Adrenal gland (tissue), 12 donors: ENCODE results near the gene P2RX3. TPM values are rescaled to one million over a fixed set of nuclear protein-coding genes. Genes with fewer than 3 reads are reported as not detected.

Experiments used
- DNase-seq, 7 donors: peaks; one replicate each; pipeline ENCODE4 v3.0.0-alpha.2; 2019 to 2020
- H3K27ac ChIP-seq, 5 donors: fragments of 200-600 bp; sonication (generic) in 4 of 5; 1 replicate in 3 of 5; 2 replicates in 2 of 5; pipeline versions ENCODE4 v1.5.1 to v1.8.0; 2016 to 2020; ENCODE audit warnings: mild to moderate bottlenecking in 1 of 5
- H3K27me3 ChIP-seq: fragments of 200-600 bp; 2 replicates; pipeline ENCODE4 v1.8.0; 2021
- H3K36me3 ChIP-seq, 2 donors: fragments of 200-600 bp; replicated peaks in 1 of 2; 1 replicate in 1 of 2; 2 replicates in 1 of 2; pipeline versions ENCODE4 v1.5.1 to v1.8.0; 2018 to 2022
- H3K4me1 ChIP-seq, 2 donors: fragments of 200-600 bp; replicated peaks in 1 of 2; 1 replicate in 1 of 2; 2 replicates in 1 of 2; pipeline versions ENCODE4 v1.5.1 to v1.8.0; 2018 to 2021
- H3K4me3 ChIP-seq, 4 donors: fragments of 200-600 bp; sonication (generic) in 3 of 4; one replicate each; pipeline ENCODE4 v1.5.1; 2016 to 2018
- H3K9me3 ChIP-seq, 3 donors: fragments of 200-600 bp; sonication (generic) in 1 of 3; replicated peaks in 1 of 3; 1 replicate in 2 of 3; 2 replicates in 1 of 3; pipeline versions ENCODE4 v1.5.1 to v1.8.0; 2016 to 2021
- CTCF ChIP-seq, 6 experiments: fragments of 450-650 bp in 4 of 6; fragments of 200-600 bp in 2 of 6; sonication (generic) in 1 of 6; IDR thresholded peaks; 1 replicate in 5 of 6; 2 replicates in 1 of 6; pipeline versions ENCODE4 v1.5.1 to v1.8.0; 2016 to 2021; ENCODE audit warnings: antibody characterized with exemption in 6 of 6, mild to moderate bottlenecking in 2 of 6, moderate library complexity in 1 of 6
- POLR2A ChIP-seq, 2 donors: fragments of 450-650 bp; IDR thresholded peaks; one replicate each; pipeline ENCODE4 v1.6.1; 2017; ENCODE audit warnings: antibody characterized with exemption in 2 of 2, mild to moderate bottlenecking in 2 of 2, moderate library complexity in 1 of 2
- WGBS, 4 donors: extraction: QIAGEN DNeasy Blood & Tissue Kit in 2 of 4; methylation state at CpG; one replicate each; pipeline versions ENCODE4 v1.1.5 to v1.1.7; 2013 to 2017; 5-methylcytosine and 5-hydroxymethylcytosine counted together
- intact Hi-C, 2 donors: fragments of 100-400 bp; cut with DNase I; formaldehyde crosslinking; loops; one replicate each; pipeline versions ENCODE4 v1.14.1 to v1.15.0; 2022 to 2023
- polyA plus RNA-seq, 3 donors: library from polyadenylated mRNA; stranded (reverse); fragments of 200-250 nt in 2 of 3; fragments of 350-450 nt in 1 of 3; fragmentation: Illumina TruSeq in 1 of 3; extraction: RNeasy Lipid Tissue Mini Kit (QIAGEN cat#74804) in 1 of 3; gene quantifications; one replicate each; pipeline ENCODE4 v1.2.3, GENCODE V29; 2013 to 2014
- total RNA-seq, 9 donors: library from RNA; depleted of rRNA in 4 of 9; stranded (reverse); fragments of >200 nt in 4 of 9; fragments of 120-200 nt in 1 of 9; fragmentation: NEBNext Ultra II Directional in 1 of 9; extraction: Animal tissue kit (Norgen Biotek cat#: 25700) in 1 of 9; gene quantifications; one replicate each; pipeline versions ENCODE4 v1.1.0 to v1.2.4, GENCODE V29; 2013 to 2023
- donor health status: healthy with polysubstance abuse.
- donor health status: Bipolar disorder and iron deficiency.
- donor health status: DM: yes; HTN: yes; CAD: no.
- donor health status: DM: no; HTN: no; CAD: no.
- donor health status: DM: no; HTN: no; CAD: no.
- donor health status: DM: yes; HTN: yes; CAD: no.

The P2RX3 gene
- total and polyA plus RNA-seq, 12 donors = 0.11 to 2.5 (median 0.76) TPM; not detected in 2

- H3K36me3 ChIP-seq = peaks cover 0 to 51% of the 10 kb centered on the region in 2 donors
- WGBS, 4 donors = 0 to 2% (median 1%) methylated on average over 6 to 31 of the region's 31 CpGs
- H3K9me3 ChIP-seq = no peaks in the 10 kb centered on the region
- H3K27me3 ChIP-seq = no peaks in the 10 kb centered on the region
- TF ChIP-seq CTCF (IDR thresholded peaks at IDR 0.05) (no peak), POLR2A (IDR thresholded peaks at IDR 0.05) (peak; percentile 77 to 96)
- DNase-seq = peak; percentile 94 to 99 (median 98)
- peaks cover 65 to 84% of the 10 kb centered on the region in 2 donors for H3K4me1 ChIP-seq
- peak overlapping the region; percentile 54 to 98 (median 83) for H3K27ac ChIP-seq
- peak overlapping the region in 3 of 4 donors; percentile 41 to 63 (median 42) for H3K4me3 ChIP-seq
- intact Hi-C loops = no loop called here
Observed at GRCh38 chr11:57311109-57311936, 26.8 kb upstream of the P2RX3 start.

- Histone ChIP-seq H3K36me3 (peaks cover 0 to 63% of the 10 kb centered on the region in 2 donors), H3K9me3 (no peaks in the 10 kb centered on the region), H3K4me3 (no peak overlapping the region), H3K27ac (peak overlapping the region; percentile 25 to 98 (median 83)), H3K4me1 (peaks cover 69 to 85% of the 10 kb centered on the region in 2 donors), H3K27me3 (no peaks in the 10 kb centered on the region)
- 69 to 80% (median 72%) methylated on average over 5 to 10 of the region's 10 CpGs for WGBS, 4 donors
- intact Hi-C loops = no loop called here
- no peak for TF ChIP-seq CTCF (IDR thresholded peaks at IDR 0.05)
- TF ChIP-seq POLR2A (IDR thresholded peaks at IDR 0.05) = no peak
- DNase-seq = peak in 1 of 7 donors; percentile 49
Observed at GRCh38 chr11:57312511-57313021, 25.6 kb upstream of the P2RX3 start.

- peak in 2 of 7 donors; percentile 53 to 61 for DNase-seq
- H3K4me3 ChIP-seq = no peak overlapping the region
- H3K4me1 ChIP-seq = peaks cover 74 to 85% of the 10 kb centered on the region in 2 donors
- H3K9me3 ChIP-seq = no peaks in the 10 kb centered on the region
- peak overlapping the region in 4 of 5 donors; percentile 25 to 98 (median 85) for H3K27ac ChIP-seq
- intact Hi-C loops = no loop called here
- no peak for TF ChIP-seq POLR2A (IDR thresholded peaks at IDR 0.05)
- TF ChIP-seq CTCF (IDR thresholded peaks at IDR 0.05) = no peak
- peaks cover 0 to 67% of the 10 kb centered on the region in 2 donors for H3K36me3 ChIP-seq
- 44 to 60% (median 55%) methylated on average over 6 to 26 of the region's 26 CpGs for WGBS, 4 donors
- H3K27me3 ChIP-seq = no peaks in the 10 kb centered on the region
Observed at GRCh38 chr11:57313071-57313787, 24.9 kb upstream of the P2RX3 start.

- Histone ChIP-seq H3K4me1 (peaks cover 74 to 86% of the 10 kb centered on the region in 2 donors), H3K27me3 (no peaks in the 10 kb centered on the region), H3K27ac (peak overlapping the region in 3 of 5 donors; percentile 83 to 98 (median 87)), H3K9me3 (no peaks in the 10 kb centered on the region), H3K4me3 (no peak overlapping the region), H3K36me3 (peaks cover 0 to 72% of the 10 kb centered on the region in 2 donors)
- WGBS, 4 donors = 75 to 90% (median 77%) methylated on average over 4 to 8 of the region's 8 CpGs
- TF ChIP-seq CTCF (IDR thresholded peaks at IDR 0.05) = no peak
- no peak for TF ChIP-seq POLR2A (IDR thresholded peaks at IDR 0.05)
- no peak for DNase-seq
- intact Hi-C loops = no loop called here
Observed at GRCh38 chr11:57313788-57314135, 24.4 kb upstream of the P2RX3 start.
